ENCODE measurements around the gene RANBP10. TPM values are rescaled to one million over a fixed set of nuclear protein-coding genes. Genes with fewer than 3 reads are reported as not detected.
A peak's percentile ranks its signal among the peaks of the same experiment; 100 is the strongest.

The RANBP10 gene
- total RNA-seq: 10 to 100 TPM; 14.9 to 18.1 TPM

- H3K27me3 Mint-ChIP-seq: no peaks in the 10 kb centered on the region
- peaks cover 22% of the 10 kb centered on the region for H3K36me3 Mint-ChIP-seq
- H3K27ac Mint-ChIP-seq: peak within 1 kb of the TSS; percentile 91
- DNase-seq: peak; percentile 98
- intact Hi-C loops (cut with micrococcal nuclease): loop anchor here (1.0 to 10.0 kb wide), 7 partner anchors 36 to 325 kb away; partner anchors contain the start of genes ATP6V0D1, C16orf86, ENKD1 and GFOD2
- peaks cover 39% of the 10 kb centered on the region for H3K4me1 Mint-ChIP-seq (ENCODE audit: low read depth)
- ChIA-PET POLR2A (interaction anchor here (0.8 to 2.0 kb wide), 10 partner anchors 10 to 285 kb away, joined by 3 to 14 read pairs (median 6); partner anchors contain the start of genes CENPT, GFOD2, NUTF2 and PSMB10), CTCF (interaction anchor here (0.6 to 2.7 kb wide), 13 partner anchors 9 to 409 kb away, joined by 3 to 75 read pairs (median 3); partner anchors contain the start of gene CENPT)
- no peaks in the 10 kb centered on the region for H3K9me3 Mint-ChIP-seq
- peak within 1 kb of the TSS; percentile 93 for H3K4me3 Mint-ChIP-seq
Measured at GRCh38 chr16:67806428-67807147, at the start of gene RANBP10, which contains the start of gene TSNAXIP1. TSS of gene RANBP10 (minus strand) at chr16:67806560. CDS start at chr16:67806536, 24 bp downstream. TSS of gene TSNAXIP1 (plus strand) at chr16:67806889. CDS start at chr16:67807150, 261 bp downstream.

- H3K27me3 Mint-ChIP-seq: no peaks in the 10 kb centered on the region
- no peak for DNase-seq
- peaks cover 28% of the 10 kb centered on the region for H3K4me1 Mint-ChIP-seq (ENCODE audit: low read depth)
- CTCF ChIA-PET: interaction anchor here (1.1 to 1.8 kb wide), 2 partner anchors 39 to 56 kb away, joined by 3 to 4 read pairs; no protein-coding TSS in a partner anchor
- POLR2A ChIA-PET: no interaction called here
- H3K36me3 Mint-ChIP-seq: no peaks in the 10 kb centered on the region
- H3K4me3 Mint-ChIP-seq: no peak overlapping the region
- no peak overlapping the region for H3K27ac Mint-ChIP-seq
- no peaks in the 10 kb centered on the region for H3K9me3 Mint-ChIP-seq
- intact Hi-C loops (cut with micrococcal nuclease): no loop called here
Measured at GRCh38 chr16:67855789-67856188, 49.4 kb upstream of the RANBP10 start.

- ChIA-PET POLR2A (no interaction called here), CTCF (no interaction called here)
- no peak overlapping the region for H3K27ac Mint-ChIP-seq
- intact Hi-C loops (cut with micrococcal nuclease): no loop called here
- no peak for DNase-seq
- H3K27me3 Mint-ChIP-seq: no peaks in the 10 kb centered on the region
- H3K4me3 Mint-ChIP-seq: no peak overlapping the region
- H3K4me1 Mint-ChIP-seq (ENCODE audit: low read depth): peaks cover 33% of the 10 kb centered on the region
- H3K9me3 Mint-ChIP-seq: no peaks in the 10 kb centered on the region
- H3K36me3 Mint-ChIP-seq: no peaks in the 10 kb centered on the region
Measured at GRCh38 chr16:67853670-67854069, 47.3 kb upstream of the RANBP10 start.

- DNase-seq: no peak
- Mint-ChIP-seq H3K9me3 (no peaks in the 10 kb centered on the region), H3K27me3 (no peaks in the 10 kb centered on the region), H3K4me3 (peak overlapping the region; percentile 88), H3K4me1 (ENCODE audit: low read depth) (peaks cover 37% of the 10 kb centered on the region), H3K36me3 (peaks cover 2% of the 10 kb centered on the region), H3K27ac (peak overlapping the region; percentile 73)
- intact Hi-C loops (cut with micrococcal nuclease): loop anchor here (10.0 kb wide), 1 partner anchor 183 kb away; the partner anchor contains the start of genes ACD, C16orf86, ENKD1 and PARD6A
- ChIA-PET CTCF (interaction anchor here (1.1 to 1.5 kb wide), 3 partner anchors 32 to 179 kb away, joined by 3 to 7 read pairs (median 4); partner anchors contain the start of genes RANBP10 and TSNAXIP1), POLR2A (interaction anchor here (0.8 to 1.2 kb wide), 3 partner anchors 9 to 25 kb away, joined by 3 to 4 read pairs (median 4); partner anchors contain the start of gene EDC4)
Measured at GRCh38 chr16:67848118-67848517, 41.8 kb upstream of the RANBP10 start.

- H3K9me3 Mint-ChIP-seq: no peaks in the 10 kb centered on the region
- peaks cover 37% of the 10 kb centered on the region for H3K4me1 Mint-ChIP-seq (ENCODE audit: low read depth)
- H3K27me3 Mint-ChIP-seq: no peaks in the 10 kb centered on the region
- intact Hi-C loops (cut with micrococcal nuclease): loop anchor here (2.0 to 10.0 kb wide), 2 partner anchors 26 to 182 kb away; partner anchors contain the start of genes ACD, C16orf86, EDC4 and ENKD1
- peak within 1 kb of the TSS; percentile 88 for H3K4me3 Mint-ChIP-seq
- DNase-seq: peak; percentile 31
- CTCF ChIA-PET: interaction anchor here (1.2 to 1.8 kb wide), 3 partner anchors 31 to 194 kb away, joined by 3 to 7 read pairs (median 6); partner anchors contain the start of genes RANBP10 and TSNAXIP1
- POLR2A ChIA-PET: interaction anchor here (0.6 to 4.4 kb wide), 7 partner anchors 10 to 40 kb away, joined by 3 to 25 read pairs (median 4); partner anchors contain the start of genes EDC4, RANBP10 and TSNAXIP1
- H3K36me3 Mint-ChIP-seq: peaks cover 2% of the 10 kb centered on the region
- peak within 1 kb of the TSS; percentile 87 for H3K27ac Mint-ChIP-seq
Measured at GRCh38 chr16:67847064-67847861, 40.9 kb upstream of the RANBP10 start, which contains the start of gene CENPT. TSS of gene CENPT (minus strand) at chr16:67847693. CDS start at chr16:67833859, 13,834 bp downstream.

GRCh38 chr16:67846320-67847063, 40.1 kb upstream of the RANBP10 start, which contains the start of gene NUTF2:
TSS of gene NUTF2 (plus strand) at chr16:67846933. CDS start at chr16:67865131, 18,198 bp downstream.
- intact Hi-C loops (cut with micrococcal nuclease): loop anchor here (1.0 to 10.0 kb wide), 5 partner anchors 26 to 284 kb away; partner anchors contain the start of genes ACD, C16orf86, CTCF and EDC4
- H3K4me1 Mint-ChIP-seq (ENCODE audit: low read depth): peaks cover 41% of the 10 kb centered on the region
- H3K9me3 Mint-ChIP-seq: no peaks in the 10 kb centered on the region

GRCh38 chr16:67846063-67846319, 39.6 kb upstream of the RANBP10 start:
- Mint-ChIP-seq H3K27me3 (no peaks in the 10 kb centered on the region), H3K9me3 (no peaks in the 10 kb centered on the region), H3K4me1 (ENCODE audit: low read depth) (peaks cover 44% of the 10 kb centered on the region), H3K4me3 (peak overlapping the region; percentile 76), H3K27ac (peak overlapping the region; percentile 87), H3K36me3 (peaks cover 2% of the 10 kb centered on the region)
- ChIA-PET POLR2A (interaction anchor here (0.6 to 4.4 kb wide), 8 partner anchors 13 to 1296 kb away, joined by 3 to 25 read pairs (median 6); partner anchors contain the start of genes PSKH1, PSMB10, RANBP10 and TSNAXIP1), CTCF (interaction anchor here (0.7 to 4.4 kb wide), 6 partner anchors 12 to 195 kb away, joined by 3 to 33 read pairs (median 5); partner anchors contain the start of genes RANBP10 and TSNAXIP1)
- intact Hi-C loops (cut with micrococcal nuclease): loop anchor here (1.0 to 10.0 kb wide), 5 partner anchors 27 to 284 kb away; partner anchors contain the start of genes ACD, C16orf86, CTCF and EDC4
- DNase-seq: no peak

More at GRCh38 chr16:67846320-67847063, 40.1 kb upstream of the RANBP10 start, which contains the start of gene NUTF2:
- Mint-ChIP-seq H3K36me3 (peaks cover 2% of the 10 kb centered on the region), H3K4me3 (peak within 1 kb of the TSS; percentile 88), H3K27ac (peak within 1 kb of the TSS; percentile 87), H3K27me3 (no peaks in the 10 kb centered on the region)
- DNase-seq: peak; percentile 98
- ChIA-PET CTCF (interaction anchor here (0.7 to 4.4 kb wide), 5 partner anchors 13 to 194 kb away, joined by 3 to 33 read pairs (median 6); partner anchors contain the start of genes RANBP10 and TSNAXIP1), POLR2A (interaction anchor here (0.6 to 4.4 kb wide), 8 partner anchors 13 to 1297 kb away, joined by 3 to 25 read pairs (median 6); partner anchors contain the start of genes PSKH1, PSMB10, RANBP10 and TSNAXIP1)

- Mint-ChIP-seq H3K4me1 (ENCODE audit: low read depth) (peaks cover 44% of the 10 kb centered on the region), H3K36me3 (peaks cover 2% of the 10 kb centered on the region)
- DNase-seq: peak; percentile 21
Measured at GRCh38 chr16:67845291-67846062, 39.1 kb upstream of the RANBP10 start.

GRCh38 chr16:67844497-67844896, 38.1 kb upstream of the RANBP10 start:
- POLR2A ChIA-PET: interaction anchor here (0.8 to 4.4 kb wide), 4 partner anchors 8 to 28 kb away, joined by 3 to 25 read pairs (median 5); no protein-coding TSS in a partner anchor
- Mint-ChIP-seq H3K4me3 (peak overlapping the region; percentile 32), H3K36me3 (peaks cover 2% of the 10 kb centered on the region), H3K27me3 (no peaks in the 10 kb centered on the region), H3K4me1 (ENCODE audit: low read depth) (peaks cover 44% of the 10 kb centered on the region), H3K9me3 (no peaks in the 10 kb centered on the region), H3K27ac (peak overlapping the region; percentile 87)
- intact Hi-C loops (cut with micrococcal nuclease): loop anchor here (10.0 kb wide), 1 partner anchor 180 kb away; the partner anchor contains the start of genes ACD, C16orf86, ENKD1 and PARD6A
- CTCF ChIA-PET: interaction anchor here (0.9 to 4.4 kb wide), 9 partner anchors 11 to 196 kb away, joined by 3 to 33 read pairs (median 4); partner anchors contain the start of gene RANBP10
- no peak for DNase-seq

More at GRCh38 chr16:67845291-67846062, 39.1 kb upstream of the RANBP10 start:
- ChIA-PET POLR2A (interaction anchor here (0.6 to 4.4 kb wide), 6 partner anchors 9 to 1296 kb away, joined by 3 to 25 read pairs (median 6); partner anchors contain the start of gene PSMB10), CTCF (interaction anchor here (0.7 to 4.4 kb wide), 9 partner anchors 12 to 195 kb away, joined by 3 to 33 read pairs (median 4); partner anchors contain the start of genes RANBP10 and TSNAXIP1)
- H3K9me3 Mint-ChIP-seq: no peaks in the 10 kb centered on the region
- H3K27ac Mint-ChIP-seq: peak overlapping the region; percentile 87
- no peaks in the 10 kb centered on the region for H3K27me3 Mint-ChIP-seq
- H3K4me3 Mint-ChIP-seq: peak overlapping the region; percentile 76
- intact Hi-C loops (cut with micrococcal nuclease): loop anchor here (1.0 to 10.0 kb wide), 5 partner anchors 27 to 283 kb away; partner anchors contain the start of genes ACD, C16orf86, CTCF and EDC4
